Measurements from ENCODE around the gene DHRS3. TPM values are rescaled to one million over a fixed set of nuclear protein-coding genes. Genes with fewer than 3 reads are reported as not detected.

The DHRS3 gene
- polyA plus RNA-seq, 1 donor, result 42.0 TPM

GRCh38 chr1:12609469-12610003, 8.5 kb downstream of the DHRS3 start:
- H3K4me3 ChIP-seq (ENCODE audit: low read length), result no peak overlapping the region
- peaks cover 47% of the 10 kb centered on the region for H3K36me3 ChIP-seq (ENCODE audit: control insufficient read depth, insufficient read depth, low read length)
- no peaks in the 10 kb centered on the region for H3K9me3 ChIP-seq (ENCODE audit: control insufficient read depth, low read depth, low read length)
- H3K27ac ChIP-seq (ENCODE audit: low read length), result no peak overlapping the region
- peaks cover 9% of the 10 kb centered on the region for H3K4me1 ChIP-seq (ENCODE audit: control insufficient read depth, insufficient read depth, low read length)
- WGBS (ENCODE audit: insufficient coverage, low lambda C conversion rate), result 67% methylated on average over 1 of the region's 5 CpGs
- H3K27me3 ChIP-seq (ENCODE audit: control insufficient read depth, insufficient read depth, low read length), result no peaks in the 10 kb centered on the region
- DNase-seq, result no peak

- Histone ChIP-seq H3K4me1 (ENCODE audit: control insufficient read depth, insufficient read depth, low read length) (peaks cover 11% of the 10 kb centered on the region), H3K27ac (ENCODE audit: low read length) (no peak overlapping the region), H3K27me3 (ENCODE audit: control insufficient read depth, insufficient read depth, low read length) (no peaks in the 10 kb centered on the region), H3K9me3 (ENCODE audit: control insufficient read depth, low read depth, low read length) (no peaks in the 10 kb centered on the region), H3K36me3 (ENCODE audit: control insufficient read depth, insufficient read depth, low read length) (peaks cover 46% of the 10 kb centered on the region), H3K4me3 (ENCODE audit: low read length) (no peak overlapping the region)
- DNase-seq, result peak in 1 of 2 donors; percentile 48
- no CpG with 5 or more reads among the region's 5 CpGs for WGBS (ENCODE audit: insufficient coverage, low lambda C conversion rate)
Measured at GRCh38 chr1:12608311-12608957, 9.6 kb downstream of the DHRS3 start.

DNA sequence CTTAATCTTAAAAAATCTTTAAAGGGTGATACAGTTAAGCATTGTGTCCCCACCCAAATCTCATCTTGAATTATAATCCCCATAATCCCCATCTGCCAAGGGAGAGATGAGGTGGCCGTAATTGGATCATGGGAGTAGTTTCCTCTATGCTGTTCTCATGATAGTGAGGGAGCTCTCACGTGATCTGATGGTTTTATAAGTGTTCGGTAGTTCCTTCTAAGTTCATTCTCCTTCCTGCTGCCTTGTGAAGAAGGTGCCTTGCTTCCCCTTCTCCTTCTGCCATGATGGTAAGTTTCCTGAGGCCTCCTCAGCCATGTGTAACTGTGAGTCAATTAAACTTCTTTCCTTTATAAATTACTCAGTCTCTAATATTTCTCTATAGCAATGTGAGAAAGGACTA, 10.7 kb downstream of the DHRS3 start:
- Histone ChIP-seq H3K4me3 (ENCODE audit: low read length) (no peak overlapping the region), H3K4me1 (ENCODE audit: control insufficient read depth, insufficient read depth, low read length) (peaks cover 21% of the 10 kb centered on the region), H3K9me3 (ENCODE audit: control insufficient read depth, low read depth, low read length) (no peaks in the 10 kb centered on the region), H3K27ac (ENCODE audit: low read length) (no peak overlapping the region), H3K27me3 (ENCODE audit: control insufficient read depth, insufficient read depth, low read length) (no peaks in the 10 kb centered on the region), H3K36me3 (ENCODE audit: control insufficient read depth, insufficient read depth, low read length) (peaks cover 42% of the 10 kb centered on the region)
- no peak for DNase-seq
- WGBS (ENCODE audit: insufficient coverage, low lambda C conversion rate), result no CpG with 5 or more reads among the region's 3 CpGs

- peaks cover 35% of the 10 kb centered on the region for H3K4me1 ChIP-seq (ENCODE audit: control insufficient read depth, insufficient read depth, low read length)
- DNase-seq, result no peak
- peaks cover 21% of the 10 kb centered on the region for H3K36me3 ChIP-seq (ENCODE audit: control insufficient read depth, insufficient read depth, low read length)
- no peaks in the 10 kb centered on the region for H3K27me3 ChIP-seq (ENCODE audit: control insufficient read depth, insufficient read depth, low read length)
- no peak overlapping the region for H3K27ac ChIP-seq (ENCODE audit: low read length)
- H3K9me3 ChIP-seq (ENCODE audit: control insufficient read depth, low read depth, low read length), result no peaks in the 10 kb centered on the region
- H3K4me3 ChIP-seq (ENCODE audit: low read length), result no peak overlapping the region
- WGBS (ENCODE audit: insufficient coverage, low lambda C conversion rate), result 100% methylated on average over 1 of the region's 9 CpGs
Measured at GRCh38 chr1:12604986-12605385, 13.0 kb downstream of the DHRS3 start.

- peak; percentile 71 to 85 for DNase-seq
- Histone ChIP-seq H3K27me3 (ENCODE audit: control insufficient read depth, insufficient read depth, low read length) (no peaks in the 10 kb centered on the region), H3K36me3 (ENCODE audit: control insufficient read depth, insufficient read depth, low read length) (peaks cover 27% of the 10 kb centered on the region), H3K9me3 (ENCODE audit: control insufficient read depth, low read depth, low read length) (no peaks in the 10 kb centered on the region), H3K27ac (ENCODE audit: low read length) (no peak overlapping the region), H3K4me1 (ENCODE audit: control insufficient read depth, insufficient read depth, low read length) (peaks cover 35% of the 10 kb centered on the region), H3K4me3 (ENCODE audit: low read length) (no peak overlapping the region)
- WGBS (ENCODE audit: insufficient coverage, low lambda C conversion rate), result 0% methylated on average over 2 of the region's 16 CpGs
Measured at GRCh38 chr1:12604114-12604874, 13.7 kb downstream of the DHRS3 start.

- H3K36me3 ChIP-seq (ENCODE audit: control insufficient read depth, insufficient read depth, low read length), result peaks cover 19% of the 10 kb centered on the region
- H3K27ac ChIP-seq (ENCODE audit: low read length), result no peak overlapping the region
- H3K9me3 ChIP-seq (ENCODE audit: control insufficient read depth, low read depth, low read length), result no peaks in the 10 kb centered on the region
- H3K4me1 ChIP-seq (ENCODE audit: control insufficient read depth, insufficient read depth, low read length), result peaks cover 39% of the 10 kb centered on the region
- WGBS (ENCODE audit: insufficient coverage, low lambda C conversion rate), result no CpG with 5 or more reads among the region's 9 CpGs
- DNase-seq, result no peak
- H3K27me3 ChIP-seq (ENCODE audit: control insufficient read depth, insufficient read depth, low read length), result no peaks in the 10 kb centered on the region
- H3K4me3 ChIP-seq (ENCODE audit: low read length), result no peak overlapping the region
Measured at GRCh38 chr1:12603224-12603623, 14.8 kb downstream of the DHRS3 start.

DNA sequence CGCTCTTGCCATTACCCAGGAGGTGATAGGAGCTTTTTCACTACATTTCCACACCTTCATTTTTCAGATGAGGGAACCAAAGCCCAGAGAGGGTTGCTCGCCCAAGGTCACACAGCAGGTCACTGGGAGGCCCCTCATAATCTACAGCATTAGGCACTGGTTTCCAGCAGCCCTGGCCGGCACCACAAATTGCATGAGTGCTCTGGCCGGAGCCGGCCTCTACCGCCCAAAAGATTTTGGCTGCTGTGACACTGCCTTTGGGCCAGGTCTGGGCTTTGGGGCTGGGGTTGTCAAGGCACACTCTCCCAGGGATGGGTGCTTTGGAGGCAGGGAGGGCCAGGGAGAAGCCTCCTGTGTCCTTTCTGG, 15.4 kb downstream of the DHRS3 start:
- Histone ChIP-seq H3K9me3 (ENCODE audit: control insufficient read depth, low read depth, low read length) (no peaks in the 10 kb centered on the region), H3K4me1 (ENCODE audit: control insufficient read depth, insufficient read depth, low read length) (peaks cover 39% of the 10 kb centered on the region), H3K27me3 (ENCODE audit: control insufficient read depth, insufficient read depth, low read length) (no peaks in the 10 kb centered on the region), H3K36me3 (ENCODE audit: control insufficient read depth, insufficient read depth, low read length) (peaks cover 18% of the 10 kb centered on the region), H3K27ac (ENCODE audit: low read length) (no peak overlapping the region), H3K4me3 (ENCODE audit: low read length) (no peak overlapping the region)
- no peak for DNase-seq
- WGBS (ENCODE audit: insufficient coverage, low lambda C conversion rate), result no CpG with 5 or more reads among the region's 6 CpGs

DNA sequence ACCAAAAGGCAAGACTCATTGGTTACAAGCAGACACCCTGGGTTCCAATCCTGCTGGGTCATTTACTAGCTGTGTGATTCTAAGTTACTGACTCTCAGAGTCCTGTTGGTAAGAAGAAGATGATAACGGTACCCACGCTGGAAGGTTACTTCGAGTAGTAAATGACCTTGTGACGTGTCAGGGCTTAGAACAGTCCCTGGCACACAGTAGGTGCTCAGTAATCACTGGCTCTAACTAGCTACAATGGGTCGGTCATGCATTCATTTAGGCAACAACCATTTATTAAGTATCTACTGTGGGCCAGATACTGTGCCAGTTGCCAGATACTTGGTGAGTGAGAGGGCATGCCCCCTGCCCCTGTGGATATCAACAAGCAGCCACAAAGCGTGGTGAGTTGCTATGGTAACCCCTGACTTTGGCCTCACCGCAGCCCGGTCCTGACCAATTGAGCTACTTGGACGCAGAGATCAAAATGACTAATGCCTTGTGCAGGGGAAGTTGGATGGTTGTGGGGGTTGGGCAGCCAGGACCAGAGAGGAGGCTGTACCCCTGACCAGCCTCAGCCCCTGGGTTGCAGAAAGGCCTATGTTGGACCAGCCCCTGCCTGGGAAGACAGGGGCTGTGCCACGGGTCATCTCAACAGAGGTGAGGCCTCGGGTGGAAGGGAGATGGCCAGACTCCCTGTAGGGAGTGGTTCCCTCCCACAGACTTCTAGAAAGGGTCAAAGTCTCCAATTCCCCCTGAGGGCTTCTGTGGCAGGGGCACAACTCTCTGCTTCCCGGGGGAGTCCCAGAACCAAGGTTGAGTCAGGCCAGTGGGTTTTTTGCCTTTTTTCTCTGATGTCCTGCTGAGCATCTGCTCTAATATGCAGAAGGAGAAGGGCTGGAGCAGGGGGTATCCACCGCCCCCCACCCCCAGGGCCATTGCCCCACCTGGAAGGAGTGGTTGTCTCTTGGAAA, 16.0 kb downstream of the DHRS3 start:
- H3K27me3 ChIP-seq (ENCODE audit: control insufficient read depth, insufficient read depth, low read length), result no peaks in the 10 kb centered on the region
- peaks cover 15% of the 10 kb centered on the region for H3K36me3 ChIP-seq (ENCODE audit: control insufficient read depth, insufficient read depth, low read length)
- no peak for DNase-seq
- no peak overlapping the region for H3K27ac ChIP-seq (ENCODE audit: low read length)
- H3K4me3 ChIP-seq (ENCODE audit: low read length), result no peak overlapping the region
- H3K9me3 ChIP-seq (ENCODE audit: control insufficient read depth, low read depth, low read length), result no peaks in the 10 kb centered on the region
- H3K4me1 ChIP-seq (ENCODE audit: control insufficient read depth, insufficient read depth, low read length), result peaks cover 39% of the 10 kb centered on the region
- 60% methylated on average over 1 of the region's 13 CpGs for WGBS (ENCODE audit: insufficient coverage, low lambda C conversion rate)

GRCh38 chr1:12600880-12601633, 17.0 kb downstream of the DHRS3 start:
- Histone ChIP-seq H3K4me3 (ENCODE audit: low read length) (no peak overlapping the region), H3K9me3 (ENCODE audit: control insufficient read depth, low read depth, low read length) (no peaks in the 10 kb centered on the region), H3K27me3 (ENCODE audit: control insufficient read depth, insufficient read depth, low read length) (no peaks in the 10 kb centered on the region), H3K4me1 (ENCODE audit: control insufficient read depth, insufficient read depth, low read length) (peaks cover 47% of the 10 kb centered on the region), H3K36me3 (ENCODE audit: control insufficient read depth, insufficient read depth, low read length) (peaks cover 14% of the 10 kb centered on the region), H3K27ac (ENCODE audit: low read length) (no peak overlapping the region)
- no CpG with 5 or more reads among the region's 9 CpGs for WGBS (ENCODE audit: insufficient coverage, low lambda C conversion rate)
- peak in 1 of 2 donors; percentile 65 for DNase-seq
